GM10248 (cell line): Measurements from ENCODE around the gene FOXG1.

Experiments used
- CTCF ChIA-PET: fragments of 300-600 bp; sonication (Branson Sonifier 250); formaldehyde crosslinking; extraction: SDS; loops from one replicate; lab custom pipeline; 2021; ENCODE audit warnings: antibody characterized with exemption; lab: Yijun Ruan, JAX
- POLR2A ChIA-PET: fragments of 350-650 bp; sonication (Branson Sonifier 250); formaldehyde crosslinking; extraction: SDS; loops from one replicate; lab custom pipeline; 2020; ENCODE audit warnings: antibody characterized with exemption; lab: Yijun Ruan, JAX
- DNase-seq: peaks from one replicate; pipeline ENCODE4 v3.0.0; 2012; ENCODE audit errors: extremely low spot score
- CTCF ChIP-seq: IDR thresholded peaks from 2 replicates; pipeline ENCODE4 v1.5.1; 2012; ENCODE audit warnings: mild to moderate bottlenecking, low read depth; ENCODE audit errors: extremely low read depth, missing control alignments, control extremely low read depth

FOXG1 gene

DNA sequence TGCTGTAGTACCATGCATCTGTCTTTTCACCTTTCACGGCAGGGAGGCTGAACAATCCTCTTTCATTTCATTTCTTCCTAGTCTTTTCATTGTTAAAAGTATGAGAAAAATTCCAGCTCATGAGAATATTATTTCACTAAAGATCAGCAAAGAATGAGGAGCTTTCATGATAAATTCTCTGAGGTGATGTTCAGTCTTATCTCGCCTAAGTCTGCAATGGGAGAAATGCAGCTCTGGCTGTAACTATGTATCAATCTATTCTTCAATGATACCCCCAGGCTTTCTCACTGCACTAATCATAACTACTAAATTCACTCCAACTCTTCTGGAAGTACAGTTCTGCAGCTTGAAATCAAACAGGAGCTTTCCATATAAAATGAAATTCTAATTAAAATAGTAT is 15.7 kb downstream of the FOXG1 start:
- ChIA-PET POLR2A (no interaction called here), CTCF (interaction anchor here (1.0 to 2.7 kb wide), 5 partner anchors 8 to 31 kb away, joined by 3 to 6 read pairs (median 3); no protein-coding TSS in a partner anchor)
- no peak for TF ChIP-seq CTCF
- no peak for DNase-seq

GRCh38 chr14:28783664-28784063 is 17.1 kb downstream of the FOXG1 start:
- ChIA-PET POLR2A (no interaction called here), CTCF (interaction anchor here (1.0 to 2.7 kb wide), 2 partner anchors 10 to 32 kb away, joined by 3 to 6 read pairs; no protein-coding TSS in a partner anchor)
- TF ChIP-seq CTCF = no peak
- no peak for DNase-seq

DNA sequence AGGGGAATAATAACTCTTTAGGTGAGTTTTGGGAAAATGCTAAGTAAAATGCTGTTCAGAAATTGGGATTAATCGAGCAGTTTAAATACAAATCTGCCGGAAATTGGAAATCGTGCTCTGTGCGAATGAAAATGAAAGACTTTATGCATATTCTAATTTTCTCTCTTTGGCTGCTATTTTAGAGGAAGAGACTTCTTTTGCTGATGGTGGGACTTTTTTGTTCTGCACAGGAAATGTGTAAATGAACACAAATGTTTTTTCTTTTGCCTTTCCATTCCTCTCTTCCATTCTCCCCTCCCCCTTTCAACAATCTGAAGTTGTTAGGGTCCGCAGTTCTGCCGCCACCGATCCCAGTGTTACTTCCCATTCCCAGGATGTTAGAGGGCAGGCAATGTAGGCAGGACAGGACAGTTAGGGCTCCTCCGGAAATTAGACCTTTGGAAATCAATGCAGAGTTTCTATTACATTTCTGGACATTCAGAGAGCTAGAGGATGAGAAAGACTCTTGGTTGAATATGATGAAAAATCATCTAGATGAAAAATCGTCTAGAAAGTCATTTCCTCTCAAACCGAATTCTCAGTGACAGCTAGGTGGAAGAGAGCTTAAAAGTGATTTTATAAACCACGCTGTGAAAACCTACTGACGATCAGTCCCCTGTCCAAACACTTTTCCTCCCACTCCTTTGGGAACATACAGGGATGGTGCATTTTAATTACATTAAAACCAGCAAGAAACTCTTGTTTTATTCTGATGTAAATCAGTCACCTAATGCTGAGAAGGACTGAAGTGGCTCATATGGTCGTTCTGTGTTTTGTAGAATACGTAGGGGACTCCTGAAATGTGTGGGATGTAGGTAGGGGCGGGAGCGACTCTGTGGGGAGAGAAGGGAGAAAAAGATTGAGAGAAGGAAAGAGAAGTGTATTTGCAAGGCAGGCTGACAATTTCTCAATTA is 17.8 kb downstream of the FOXG1 start:
- CTCF ChIA-PET = interaction anchor here (2.7 kb wide), 1 partner anchor 11 kb away, joined by 6 read pairs; no protein-coding TSS in a partner anchor
- no peak for TF ChIP-seq CTCF
- POLR2A ChIA-PET = no interaction called here
- DNase-seq = no peak

- no peak for DNase-seq
- no peak for TF ChIP-seq CTCF
- ChIA-PET POLR2A (no interaction called here), CTCF (no interaction called here)
Observed at GRCh38 chr14:28785096-28785952, 18.7 kb downstream of the FOXG1 start.

DNA sequence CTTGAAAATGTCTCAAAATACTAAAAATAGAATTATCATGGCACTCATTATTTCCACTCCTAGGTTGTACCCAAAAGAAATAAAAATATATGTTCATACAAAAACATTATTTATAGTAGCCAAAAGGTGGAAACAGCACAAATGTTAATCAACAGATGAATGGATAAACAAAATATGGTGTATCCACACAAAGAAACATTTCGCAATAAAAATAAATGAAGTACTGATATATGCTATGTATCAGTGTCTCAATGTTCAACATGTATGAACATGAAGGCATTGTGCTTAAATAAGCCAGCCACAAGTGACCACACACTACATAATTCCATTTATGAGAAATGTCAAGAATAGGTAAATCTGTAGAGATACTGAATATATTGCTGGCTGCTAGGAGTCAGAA is 40.9 kb downstream of the FOXG1 start:
- ChIA-PET POLR2A (no interaction called here), CTCF (no interaction called here)
- DNase-seq = no peak
- no peak for TF ChIP-seq CTCF

DNA sequence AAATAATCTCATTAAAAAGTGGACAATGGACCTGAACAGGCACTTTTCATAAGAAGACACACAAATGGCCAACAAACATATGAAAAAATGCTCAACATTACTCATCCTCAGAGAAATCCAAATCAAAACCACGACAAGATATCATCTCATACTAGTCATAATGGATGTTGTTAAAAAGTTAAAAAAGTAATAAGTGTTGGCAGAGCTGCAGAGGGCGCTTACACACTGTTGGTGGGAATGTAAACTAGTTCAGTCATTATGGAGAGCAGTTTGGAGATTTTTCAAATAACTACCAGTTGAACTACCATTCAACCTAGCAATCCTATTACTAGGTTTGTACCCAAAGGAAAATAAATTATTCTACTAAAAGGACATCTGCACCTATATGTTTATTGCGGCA is 47.2 kb downstream of the FOXG1 start:
- ChIA-PET POLR2A (no interaction called here), CTCF (no interaction called here)
- DNase-seq = no peak
- no peak for TF ChIP-seq CTCF
